WTC11 (cell line): ENCODE measurements around the gene DNAJB9. TPM values are rescaled to one million over a fixed set of nuclear protein-coding genes. Genes with fewer than 3 reads are reported as not detected.

Experiments
- ATAC-seq: fragments of 200-7000 bp; cut with Tn5 transposase; 2 replicates; pipeline ENCODE4 v1.10.0; 2021; ENCODE audit warnings: mild to moderate bottlenecking, moderate library complexity
- CTCF ChIA-PET: fragments of 300-600 bp; sonication (Branson Sonifier 250); formaldehyde crosslinking; loops from one replicate; lab custom pipeline; 2021; ENCODE audit warnings: antibody characterized with exemption; lab: Charles Lee
- POLR2A ChIA-PET: fragments of 350-600 bp; sonication (Branson Sonifier 250); formaldehyde crosslinking; loops from one replicate; lab custom pipeline; 2021; ENCODE audit warnings: antibody characterized with exemption; lab: Charles Lee
- DNase-seq: peaks from one replicate; pipeline ENCODE4 v3.0.0; 2021; ENCODE audit warnings: low spot score
- H3K27ac Mint-ChIP-seq: 2 replicates; pipeline ENCODE4 v1.8.0; 2021; ENCODE audit warnings: mixed read lengths
- H3K27me3 Mint-ChIP-seq: 2 replicates; pipeline ENCODE4 v1.8.0; 2021; ENCODE audit warnings: low read depth, mild to moderate bottlenecking, moderate library complexity, mixed read lengths
- H3K36me3 Mint-ChIP-seq: 2 replicates; pipeline ENCODE4 v1.8.0; 2021; ENCODE audit warnings: mixed read lengths
- H3K4me1 Mint-ChIP-seq: 2 replicates; pipeline ENCODE4 v1.8.0; 2022; ENCODE audit warnings: mixed read lengths
- H3K4me3 Mint-ChIP-seq: 2 replicates; pipeline ENCODE4 v1.8.0; 2021; ENCODE audit warnings: mild to moderate bottlenecking, moderate library complexity, mixed read lengths
- H3K9me3 Mint-ChIP-seq: 2 replicates; pipeline ENCODE4 v1.8.0; 2021; ENCODE audit warnings: mixed read lengths
- JAZF1 ChIP-seq: fragments of 250-450 bp; sonication (Bioruptor Pico); IDR thresholded peaks from 2 replicates; pipeline ENCODE4 v1.9.0; 2021; ENCODE audit warnings: moderate library complexity, mild to moderate bottlenecking, inconsistent platforms
- NFATC4 ChIP-seq: fragments of 250-450 bp; sonication (Bioruptor Pico); IDR thresholded peaks from 2 replicates; pipeline ENCODE4 v1.9.0; 2021; ENCODE audit warnings: mild to moderate bottlenecking
- NFYB ChIP-seq: sonication (generic); formaldehyde crosslinking; conservative IDR thresholded peaks from 2 replicates; pipeline ENCODE4 v1.8.0; 2022; ENCODE audit warnings: low read depth, missing genetic modification reagents
- SMAD4 ChIP-seq: sonication (generic); formaldehyde crosslinking; IDR thresholded peaks from 2 replicates; pipeline ENCODE4 v1.8.0; 2022; ENCODE audit warnings: mild to moderate bottlenecking, missing genetic modification reagents
- TCF7 ChIP-seq: sonication (generic); formaldehyde crosslinking; IDR thresholded peaks from 2 replicates; pipeline ENCODE4 v1.8.0; 2022; ENCODE audit warnings: mild to moderate bottlenecking, low read depth, missing genetic modification reagents, moderate library complexity
- ZNF219 ChIP-seq: sonication (generic); formaldehyde crosslinking; IDR thresholded peaks from 2 replicates; pipeline ENCODE4 v1.8.0; 2023; ENCODE audit warnings: missing genetic modification reagents, mild to moderate bottlenecking, borderline replicate concordance
- ZNF232 ChIP-seq: sonication (generic); formaldehyde crosslinking; IDR thresholded peaks from 2 replicates; pipeline ENCODE4 v1.8.0; 2022; ENCODE audit warnings: mild to moderate bottlenecking, missing genetic modification reagents
- ZNF396 ChIP-seq: fragments of 250-450 bp; sonication (Bioruptor Pico); IDR thresholded peaks from 2 replicates; pipeline ENCODE4 v1.8.0; 2021; ENCODE audit warnings: mild to moderate bottlenecking, moderate library complexity, borderline replicate concordance
- total RNA-seq: library from RNA; stranded (reverse); gene quantifications from 3 replicates; pipeline ENCODE4 v1.2.3, GENCODE V29; 2021
- TF ChIP-seq, protein P1 (sequence below): sonication (generic); formaldehyde crosslinking; IDR thresholded peaks from 2 replicates; pipeline ENCODE4 v1.8.1; 2023; ENCODE audit warnings: mild to moderate bottlenecking, missing genetic modification reagents, borderline replicate concordance
- TF ChIP-seq, protein P2 (sequence below): sonication (generic); formaldehyde crosslinking; IDR thresholded peaks from 2 replicates; pipeline ENCODE4 v1.8.1; 2023; ENCODE audit warnings: mild to moderate bottlenecking, missing genetic modification reagents, moderate library complexity
- TF ChIP-seq, protein P3 (sequence below): sonication (generic); formaldehyde crosslinking; IDR thresholded peaks from 2 replicates; pipeline ENCODE4 v1.8.1; 2022; ENCODE audit warnings: mild to moderate bottlenecking, missing genetic modification reagents, moderate library complexity, borderline replicate concordance
- TF ChIP-seq, protein P4 (sequence below): sonication (generic); formaldehyde crosslinking; IDR thresholded peaks from 2 replicates; pipeline ENCODE4 v1.8.1; 2023; ENCODE audit warnings: mild to moderate bottlenecking, moderate library complexity, missing genetic modification reagents
- TF ChIP-seq, protein P5 (sequence below): sonication (generic); formaldehyde crosslinking; IDR thresholded peaks from 2 replicates; pipeline ENCODE4 v1.8.0; 2022; ENCODE audit warnings: missing genetic modification reagents
- TF ChIP-seq, protein P6 (sequence below): sonication (generic); formaldehyde crosslinking; IDR thresholded peaks from 2 replicates; pipeline ENCODE4 v1.8.1; 2022; ENCODE audit warnings: mild to moderate bottlenecking, moderate library complexity, missing genetic modification reagents
- TF ChIP-seq, protein P7 (sequence below): sonication (generic); formaldehyde crosslinking; IDR thresholded peaks from 2 replicates; pipeline ENCODE4 v1.8.0; 2022; ENCODE audit warnings: mild to moderate bottlenecking, missing genetic modification reagents

The DNAJB9 gene
- total RNA-seq, 1 experiment from 2014 or later = 6.6 TPM

DNA sequence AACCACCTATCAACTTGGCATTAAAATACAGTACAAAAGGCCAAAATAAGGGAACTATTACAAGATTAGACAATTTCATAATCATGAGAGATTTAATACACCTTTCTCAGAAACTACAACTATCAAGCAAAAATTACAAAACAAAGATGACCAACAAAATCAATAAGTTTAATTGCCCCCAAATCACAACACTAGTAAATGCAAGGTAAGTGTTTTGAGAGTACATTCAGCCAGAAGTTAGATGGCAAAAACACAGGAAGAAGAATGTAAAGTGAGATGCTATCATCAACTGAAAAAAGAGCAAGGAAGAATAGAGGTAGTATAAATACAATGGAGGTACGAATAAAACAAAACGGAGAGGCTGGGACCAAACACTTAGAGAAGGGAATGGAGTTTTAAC lies 46.9 kb upstream of the DNAJB9 start (continued):
- TF ChIP-seq, protein P1, sequence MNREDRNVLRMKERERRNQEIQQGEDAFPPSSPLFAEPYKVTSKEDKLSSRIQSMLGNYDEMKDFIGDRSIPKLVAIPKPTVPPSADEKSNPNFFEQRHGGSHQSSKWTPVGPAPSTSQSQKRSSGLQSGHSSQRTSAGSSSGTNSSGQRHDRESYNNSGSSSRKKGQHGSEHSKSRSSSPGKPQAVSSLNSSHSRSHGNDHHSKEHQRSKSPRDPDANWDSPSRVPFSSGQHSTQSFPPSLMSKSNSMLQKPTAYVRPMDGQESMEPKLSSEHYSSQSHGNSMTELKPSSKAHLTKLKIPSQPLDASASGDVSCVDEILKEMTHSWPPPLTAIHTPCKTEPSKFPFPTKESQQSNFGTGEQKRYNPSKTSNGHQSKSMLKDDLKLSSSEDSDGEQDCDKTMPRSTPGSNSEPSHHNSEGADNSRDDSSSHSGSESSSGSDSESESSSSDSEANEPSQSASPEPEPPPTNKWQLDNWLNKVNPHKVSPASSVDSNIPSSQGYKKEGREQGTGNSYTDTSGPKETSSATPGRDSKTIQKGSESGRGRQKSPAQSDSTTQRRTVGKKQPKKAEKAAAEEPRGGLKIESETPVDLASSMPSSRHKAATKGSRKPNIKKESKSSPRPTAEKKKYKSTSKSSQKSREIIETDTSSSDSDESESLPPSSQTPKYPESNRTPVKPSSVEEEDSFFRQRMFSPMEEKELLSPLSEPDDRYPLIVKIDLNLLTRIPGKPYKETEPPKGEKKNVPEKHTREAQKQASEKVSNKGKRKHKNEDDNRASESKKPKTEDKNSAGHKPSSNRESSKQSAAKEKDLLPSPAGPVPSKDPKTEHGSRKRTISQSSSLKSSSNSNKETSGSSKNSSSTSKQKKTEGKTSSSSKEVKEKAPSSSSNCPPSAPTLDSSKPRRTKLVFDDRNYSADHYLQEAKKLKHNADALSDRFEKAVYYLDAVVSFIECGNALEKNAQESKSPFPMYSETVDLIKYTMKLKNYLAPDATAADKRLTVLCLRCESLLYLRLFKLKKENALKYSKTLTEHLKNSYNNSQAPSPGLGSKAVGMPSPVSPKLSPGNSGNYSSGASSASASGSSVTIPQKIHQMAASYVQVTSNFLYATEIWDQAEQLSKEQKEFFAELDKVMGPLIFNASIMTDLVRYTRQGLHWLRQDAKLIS = no peak
- TF ChIP-seq JAZF1 (CRISPR knock-in tag) (no peak), ZNF396 (CRISPR knock-in tag) (no peak), TCF7 (CRISPR knock-in tag) (no peak), ZNF219 (CRISPR knock-in tag) (no peak)
- TF ChIP-seq, protein P2, sequence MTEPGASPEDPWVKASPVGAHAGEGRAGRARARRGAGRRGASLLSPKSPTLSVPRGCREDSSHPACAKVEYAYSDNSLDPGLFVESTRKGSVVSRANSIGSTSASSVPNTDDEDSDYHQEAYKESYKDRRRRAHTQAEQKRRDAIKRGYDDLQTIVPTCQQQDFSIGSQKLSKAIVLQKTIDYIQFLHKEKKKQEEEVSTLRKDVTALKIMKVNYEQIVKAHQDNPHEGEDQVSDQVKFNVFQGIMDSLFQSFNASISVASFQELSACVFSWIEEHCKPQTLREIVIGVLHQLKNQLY (CRISPR knock-in tag) = no peak

DNA sequence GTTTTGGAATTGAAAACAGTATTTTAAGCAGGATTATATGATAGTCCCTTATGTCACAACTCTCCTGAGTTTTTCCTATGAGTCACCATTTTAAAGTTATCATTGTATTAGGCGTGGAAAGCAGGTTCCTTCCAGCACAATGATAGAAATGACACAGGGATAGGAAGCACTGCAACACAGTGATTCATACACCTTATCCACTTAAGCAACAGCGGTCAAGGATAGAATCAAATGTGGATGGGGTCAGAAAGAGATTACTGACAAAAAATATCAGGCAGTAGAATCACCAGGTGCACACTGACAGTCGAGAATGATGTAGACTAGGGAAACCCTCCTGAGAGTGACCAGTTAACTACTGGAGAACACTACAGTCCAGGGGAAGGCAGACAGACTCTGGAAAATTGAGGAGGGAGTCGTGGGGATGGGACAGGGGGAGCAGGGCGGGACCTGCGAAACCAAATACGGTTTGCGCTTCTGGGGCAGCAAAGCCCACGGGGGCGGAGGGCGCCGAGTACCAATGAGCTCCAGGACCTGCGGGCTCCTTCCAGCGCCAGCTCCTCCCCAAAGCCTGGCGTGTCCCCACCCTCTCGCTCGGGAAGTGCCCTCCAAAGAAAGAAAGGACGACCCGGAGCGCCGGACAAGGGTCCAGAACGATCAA lies 44.2 kb upstream of the DNAJB9 start:
- Mint-ChIP-seq H3K4me3 (peak overlapping the region; percentile 91), H3K36me3 (no peaks in the 10 kb centered on the region), H3K4me1 (peaks cover 42% of the 10 kb centered on the region), H3K27ac (peak overlapping the region; percentile 99), H3K27me3 (no peaks in the 10 kb centered on the region), H3K9me3 (no peaks in the 10 kb centered on the region)
- TF ChIP-seq, protein P3, sequence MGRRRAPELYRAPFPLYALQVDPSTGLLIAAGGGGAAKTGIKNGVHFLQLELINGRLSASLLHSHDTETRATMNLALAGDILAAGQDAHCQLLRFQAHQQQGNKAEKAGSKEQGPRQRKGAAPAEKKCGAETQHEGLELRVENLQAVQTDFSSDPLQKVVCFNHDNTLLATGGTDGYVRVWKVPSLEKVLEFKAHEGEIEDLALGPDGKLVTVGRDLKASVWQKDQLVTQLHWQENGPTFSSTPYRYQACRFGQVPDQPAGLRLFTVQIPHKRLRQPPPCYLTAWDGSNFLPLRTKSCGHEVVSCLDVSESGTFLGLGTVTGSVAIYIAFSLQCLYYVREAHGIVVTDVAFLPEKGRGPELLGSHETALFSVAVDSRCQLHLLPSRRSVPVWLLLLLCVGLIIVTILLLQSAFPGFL (CRISPR knock-in tag) = no peak
- no peak for TF ChIP-seq NFATC4 (CRISPR knock-in tag)
- TF ChIP-seq, protein P4, sequence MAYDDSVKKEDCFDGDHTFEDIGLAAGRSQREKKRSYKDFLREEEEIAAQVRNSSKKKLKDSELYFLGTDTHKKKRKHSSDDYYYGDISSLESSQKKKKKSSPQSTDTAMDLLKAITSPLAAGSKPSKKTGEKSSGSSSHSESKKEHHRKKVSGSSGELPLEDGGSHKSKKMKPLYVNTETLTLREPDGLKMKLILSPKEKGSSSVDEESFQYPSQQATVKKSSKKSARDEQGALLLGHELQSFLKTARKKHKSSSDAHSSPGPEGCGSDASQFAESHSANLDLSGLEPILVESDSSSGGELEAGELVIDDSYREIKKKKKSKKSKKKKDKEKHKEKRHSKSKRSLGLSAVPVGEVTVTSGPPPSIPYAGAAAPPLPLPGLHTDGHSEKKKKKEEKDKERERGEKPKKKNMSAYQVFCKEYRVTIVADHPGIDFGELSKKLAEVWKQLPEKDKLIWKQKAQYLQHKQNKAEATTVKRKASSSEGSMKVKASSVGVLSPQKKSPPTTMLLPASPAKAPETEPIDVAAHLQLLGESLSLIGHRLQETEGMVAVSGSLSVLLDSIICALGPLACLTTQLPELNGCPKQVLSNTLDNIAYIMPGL = peak; percentile 32; the same call in 1 of the 2 replicates
- CTCF ChIA-PET = interaction anchor here (0.7 to 1.7 kb wide), 5 partner anchors 8 to 344 kb away, joined by 3 to 7 read pairs (median 4); no protein-coding TSS in a partner anchor
- POLR2A ChIA-PET = interaction anchor here (0.6 to 2.8 kb wide), 4 partner anchors 13 to 69 kb away, joined by 3 to 23 read pairs (median 8); partner anchors contain the start of genes DNAJB9, NRCAM and THAP5
- DNase-seq (peak; percentile 80), ATAC-seq (peak; percentile 68)

DNA sequence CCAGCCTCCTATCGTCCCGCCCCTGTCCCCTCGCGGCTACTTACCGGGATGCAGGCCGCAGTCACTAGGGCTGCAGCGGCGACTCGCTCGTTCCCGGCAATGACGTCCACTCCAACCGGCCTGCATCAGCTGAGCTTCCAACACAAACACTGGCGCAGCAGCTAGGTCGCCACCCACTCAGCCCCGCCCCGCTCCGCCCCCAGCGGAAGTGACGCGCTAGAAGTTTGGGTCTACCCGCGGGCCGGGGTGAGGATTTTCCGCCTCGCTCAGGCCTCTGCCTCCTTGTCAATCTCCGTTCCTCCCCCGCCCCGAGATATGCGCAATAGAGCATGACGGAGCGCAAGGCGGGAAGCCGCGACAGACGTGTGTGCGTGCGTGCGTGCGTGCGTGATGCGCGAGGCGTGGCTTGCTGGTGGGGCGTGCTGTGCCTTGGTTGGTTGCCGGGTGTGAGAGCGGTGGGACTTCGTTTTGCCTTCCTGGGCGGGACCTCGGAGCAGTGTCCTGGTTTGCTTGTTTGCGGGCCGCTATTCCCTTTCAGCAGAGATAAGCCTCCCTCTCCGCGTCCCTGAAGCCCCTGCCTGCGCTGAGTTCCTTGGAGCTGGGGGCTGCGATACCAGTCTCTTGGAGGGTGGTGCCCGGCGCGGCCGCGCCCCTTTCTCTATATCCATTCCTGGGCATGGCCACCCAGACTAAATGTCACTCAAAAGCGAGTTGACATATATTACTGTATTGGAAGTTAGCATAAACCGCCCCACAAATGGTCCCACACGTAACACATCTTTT lies 43.5 kb upstream of the DNAJB9 start, which contains the start of gene PNPLA8:
Gene PNPLA8 (minus strand): TSS at position 151 of the 783 bp plus-strand sequence. CDS start 10,644 bp downstream, outside the sequence.
- peaks cover 38% of the 10 kb centered on the region for H3K4me1 Mint-ChIP-seq
- CTCF ChIA-PET = interaction anchor here (0.7 to 1.7 kb wide), 6 partner anchors 9 to 345 kb away, joined by 3 to 7 read pairs (median 4); no protein-coding TSS in a partner anchor
- peak within 1 kb of the TSS; percentile 99 for H3K27ac Mint-ChIP-seq
- H3K27me3 Mint-ChIP-seq = no peaks in the 10 kb centered on the region
- ATAC-seq = peak; percentile 88
- POLR2A ChIA-PET = interaction anchor here (1.0 to 2.8 kb wide), 3 partner anchors 14 to 70 kb away, joined by 3 to 23 read pairs (median 14); partner anchors contain the start of genes DNAJB9, NRCAM and THAP5
- DNase-seq = peak; percentile 100
- no peaks in the 10 kb centered on the region for H3K36me3 Mint-ChIP-seq
- no peaks in the 10 kb centered on the region for H3K9me3 Mint-ChIP-seq
- peak within 1 kb of the TSS; percentile 91 for H3K4me3 Mint-ChIP-seq
- TF ChIP-seq, protein P5, sequence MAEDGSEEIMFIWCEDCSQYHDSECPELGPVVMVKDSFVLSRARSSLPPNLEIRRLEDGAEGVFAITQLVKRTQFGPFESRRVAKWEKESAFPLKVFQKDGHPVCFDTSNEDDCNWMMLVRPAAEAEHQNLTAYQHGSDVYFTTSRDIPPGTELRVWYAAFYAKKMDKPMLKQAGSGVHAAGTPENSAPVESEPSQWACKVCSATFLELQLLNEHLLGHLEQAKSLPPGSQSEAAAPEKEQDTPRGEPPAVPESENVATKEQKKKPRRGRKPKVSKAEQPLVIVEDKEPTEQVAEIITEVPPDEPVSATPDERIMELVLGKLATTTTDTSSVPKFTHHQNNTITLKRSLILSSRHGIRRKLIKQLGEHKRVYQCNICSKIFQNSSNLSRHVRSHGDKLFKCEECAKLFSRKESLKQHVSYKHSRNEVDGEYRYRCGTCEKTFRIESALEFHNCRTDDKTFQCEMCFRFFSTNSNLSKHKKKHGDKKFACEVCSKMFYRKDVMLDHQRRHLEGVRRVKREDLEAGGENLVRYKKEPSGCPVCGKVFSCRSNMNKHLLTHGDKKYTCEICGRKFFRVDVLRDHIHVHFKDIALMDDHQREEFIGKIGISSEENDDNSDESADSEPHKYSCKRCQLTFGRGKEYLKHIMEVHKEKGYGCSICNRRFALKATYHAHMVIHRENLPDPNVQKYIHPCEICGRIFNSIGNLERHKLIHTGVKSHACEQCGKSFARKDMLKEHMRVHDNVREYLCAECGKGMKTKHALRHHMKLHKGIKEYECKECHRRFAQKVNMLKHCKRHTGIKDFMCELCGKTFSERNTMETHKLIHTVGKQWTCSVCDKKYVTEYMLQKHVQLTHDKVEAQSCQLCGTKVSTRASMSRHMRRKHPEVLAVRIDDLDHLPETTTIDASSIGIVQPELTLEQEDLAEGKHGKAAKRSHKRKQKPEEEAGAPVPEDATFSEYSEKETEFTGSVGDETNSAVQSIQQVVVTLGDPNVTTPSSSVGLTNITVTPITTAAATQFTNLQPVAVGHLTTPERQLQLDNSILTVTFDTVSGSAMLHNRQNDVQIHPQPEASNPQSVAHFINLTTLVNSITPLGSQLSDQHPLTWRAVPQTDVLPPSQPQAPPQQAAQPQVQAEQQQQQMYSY (CRISPR knock-in tag) = no peak
- TF ChIP-seq SMAD4 (CRISPR knock-in tag) = no peak
- TF ChIP-seq, protein P6, sequence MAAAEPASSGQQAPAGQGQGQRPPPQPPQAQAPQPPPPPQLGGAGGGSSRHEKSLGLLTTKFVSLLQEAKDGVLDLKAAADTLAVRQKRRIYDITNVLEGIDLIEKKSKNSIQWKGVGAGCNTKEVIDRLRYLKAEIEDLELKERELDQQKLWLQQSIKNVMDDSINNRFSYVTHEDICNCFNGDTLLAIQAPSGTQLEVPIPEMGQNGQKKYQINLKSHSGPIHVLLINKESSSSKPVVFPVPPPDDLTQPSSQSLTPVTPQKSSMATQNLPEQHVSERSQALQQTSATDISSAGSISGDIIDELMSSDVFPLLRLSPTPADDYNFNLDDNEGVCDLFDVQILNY = peak; percentile 99
- TF ChIP-seq NFYB = peak; percentile 72
- TF ChIP-seq ZNF232 (CRISPR knock-in tag) = peak; percentile 87; the same call in 1 of the 2 replicates
- TF ChIP-seq, protein P7, sequence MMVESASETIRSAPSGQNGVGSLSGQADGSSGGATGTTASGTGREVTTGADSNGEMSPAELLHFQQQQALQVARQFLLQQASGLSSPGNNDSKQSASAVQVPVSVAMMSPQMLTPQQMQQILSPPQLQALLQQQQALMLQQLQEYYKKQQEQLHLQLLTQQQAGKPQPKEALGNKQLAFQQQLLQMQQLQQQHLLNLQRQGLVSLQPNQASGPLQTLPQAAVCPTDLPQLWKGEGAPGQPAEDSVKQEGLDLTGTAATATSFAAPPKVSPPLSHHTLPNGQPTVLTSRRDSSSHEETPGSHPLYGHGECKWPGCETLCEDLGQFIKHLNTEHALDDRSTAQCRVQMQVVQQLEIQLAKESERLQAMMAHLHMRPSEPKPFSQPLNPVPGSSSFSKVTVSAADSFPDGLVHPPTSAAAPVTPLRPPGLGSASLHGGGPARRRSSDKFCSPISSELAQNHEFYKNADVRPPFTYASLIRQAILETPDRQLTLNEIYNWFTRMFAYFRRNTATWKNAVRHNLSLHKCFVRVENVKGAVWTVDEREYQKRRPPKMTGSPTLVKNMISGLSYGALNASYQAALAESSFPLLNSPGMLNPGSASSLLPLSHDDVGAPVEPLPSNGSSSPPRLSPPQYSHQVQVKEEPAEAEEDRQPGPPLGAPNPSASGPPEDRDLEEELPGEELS (CRISPR knock-in tag) = peak; percentile 85; the same call in 1 of the 2 replicates
